Activated naive CD8-positive, alpha-beta T cell treated with anti-CD3 and anti-CD28 coated beads, Interleukin-2, amount 50 U/mL, for 16 hours (primary cell): ENCODE results near the gene CYP2A7.
"Not testable (repeated sequence)": the region's sequence is repeated elsewhere in the genome, so short reads cannot be mapped to it uniquely, and the experiment has no call there.

Source experiments
- DNase-seq: peaks from one replicate; pipeline ENCODE4 v3.0.0-alpha.2; 2020; ENCODE audit warnings: low read depth, low spot score

The CYP2A7 gene

GRCh38 chr19:40896843-40897789, 15.1 kb upstream of the CYP2A7 start:
- not testable (repeated sequence) for DNase-seq

GRCh38 chr19:40896418-40896796, 14.4 kb upstream of the CYP2A7 start:
- DNase-seq, result no peak

- DNase-seq, result no peak
These were observed 11.1 kb upstream of the CYP2A7 start for GRCh38 chr19:40893112-40893511.

GRCh38 chr19:40889366-40889765, 7.3 kb upstream of the CYP2A7 start:
- no peak for DNase-seq

GRCh38 chr19:40888191-40888590, 6.2 kb upstream of the CYP2A7 start:
- no peak for DNase-seq

- not testable (repeated sequence) for DNase-seq
These were observed 2.3 kb upstream of the CYP2A7 start for GRCh38 chr19:40884187-40884931.

- DNase-seq, result not testable (repeated sequence)
These were observed 2.7 kb downstream of the CYP2A7 start for GRCh38 chr19:40879349-40879748.

- peak; percentile 93 for DNase-seq
These were observed 6.5 kb downstream of the CYP2A7 start for GRCh38 chr19:40875526-40875951.

GRCh38 chr19:40874874-40875273, 7.2 kb downstream of the CYP2A7 start:
- not testable (repeated sequence) for DNase-seq

GRCh38 chr19:40873873-40874272, 8.2 kb downstream of the CYP2A7 start:
- not testable (repeated sequence) for DNase-seq

GRCh38 chr19:40872209-40872608, 9.8 kb downstream of the CYP2A7 start:
- DNase-seq, result no peak

GRCh38 chr19:40867701-40868100, 14.3 kb downstream of the CYP2A7 start:
- no peak for DNase-seq

- DNase-seq, result not testable (repeated sequence)
These were observed 17.1 kb downstream of the CYP2A7 start for GRCh38 chr19:40864739-40865496.

GRCh38 chr19:40862785-40863184, 19.2 kb downstream of the CYP2A7 start:
- DNase-seq, result no peak

GRCh38 chr19:40862333-40862732, 19.7 kb downstream of the CYP2A7 start:
- no peak for DNase-seq

- DNase-seq, result no peak
These were observed 23.9 kb downstream of the CYP2A7 start for GRCh38 chr19:40858109-40858508.

- DNase-seq, result not testable (repeated sequence)
These were observed 29.4 kb downstream of the CYP2A7 start for GRCh38 chr19:40852467-40853152.

GRCh38 chr19:40850277-40850676, 31.8 kb downstream of the CYP2A7 start, which contains the start of gene CYP2A6:
TSS of gene CYP2A6 (minus strand) at chr19:40850447. CDS start at chr19:40850426, 21 bp downstream.
- not testable (repeated sequence) for DNase-seq

- not testable (repeated sequence) for DNase-seq
These were observed 35.3 kb downstream of the CYP2A7 start for GRCh38 chr19:40846722-40847121.

- not testable (repeated sequence) for DNase-seq
These were observed 38.4 kb downstream of the CYP2A7 start for GRCh38 chr19:40843653-40844052.
